Natural killer cell (primary cell): ENCODE results near the gene DOCK10. TPM values are rescaled to one million over a fixed set of nuclear protein-coding genes. Genes with fewer than 3 reads are reported as not detected.
A peak's percentile ranks its signal among the peaks of the same experiment; 100 is the strongest.

Experiments used
- ATAC-seq, 3 donors: fragments of 150-1000 bp in 2 of 3; fragments of 200-7000 bp in 1 of 3; cut with Tn5 transposase; 1 replicate in 1 of 3; 2 replicates in 2 of 3; pipeline ENCODE4 v1.10.0; 2021; ENCODE audit warnings: mild to moderate bottlenecking in 2 of 3, moderate library complexity in 2 of 3
- DNase-seq, 2 donors: peaks; one replicate each; pipeline versions ENCODE4 v3.0.0 to v3.0.0-alpha.2; 2013 to 2021; ENCODE audit warnings: mixed read lengths in 1 of 2
- H3K27ac ChIP-seq: one replicate; pipeline ENCODE4 v1.5.1; 2013; ENCODE audit warnings: mild to moderate bottlenecking, low read length
- H3K27me3 ChIP-seq: one replicate; pipeline ENCODE4 v1.6.1; 2013; ENCODE audit warnings: low read length; ENCODE audit not compliant: control insufficient read depth, insufficient read depth
- H3K36me3 ChIP-seq: one replicate; pipeline ENCODE4 v1.6.1; 2013; ENCODE audit warnings: low read length; ENCODE audit not compliant: control insufficient read depth, insufficient read depth
- H3K4me1 ChIP-seq: one replicate; pipeline ENCODE4 v1.6.1; 2013; ENCODE audit warnings: low read length; ENCODE audit not compliant: control insufficient read depth, insufficient read depth
- H3K4me3 ChIP-seq: one replicate; pipeline ENCODE4 v1.5.1; 2013; ENCODE audit warnings: low read length
- H3K9me3 ChIP-seq: one replicate; pipeline ENCODE4 v1.6.1; 2013; ENCODE audit warnings: low read length; ENCODE audit not compliant: control insufficient read depth, insufficient read depth
- H3K27ac Mint-ChIP-seq, 2 donors: one replicate each; pipeline ENCODE4 v1.8.0; 2022; ENCODE audit warnings: mild to moderate bottlenecking in 2 of 2, mixed read lengths in 2 of 2, moderate library complexity in 1 of 2
- H3K27me3 Mint-ChIP-seq, 2 donors: one replicate each; pipeline ENCODE4 v1.8.0; 2022; ENCODE audit warnings: low read depth in 2 of 2, mixed read lengths in 2 of 2
- H3K36me3 Mint-ChIP-seq: one replicate; pipeline ENCODE4 v1.8.0; 2022; ENCODE audit warnings: mixed read lengths
- H3K4me1 Mint-ChIP-seq, 2 donors: one replicate each; pipeline ENCODE4 v1.8.0; 2022; ENCODE audit warnings: mixed read lengths in 2 of 2
- H3K4me3 Mint-ChIP-seq: one replicate; pipeline ENCODE4 v1.8.0; 2022; ENCODE audit warnings: mild to moderate bottlenecking, moderate library complexity, mixed read lengths
- H3K9me3 Mint-ChIP-seq, 2 donors: one replicate each; pipeline ENCODE4 v1.8.0; 2022; ENCODE audit warnings: mixed read lengths in 2 of 2
- CTCF ChIP-seq: fragments of 200-600 bp; IDR thresholded peaks from one replicate; pipeline ENCODE4 v1.8.0; 2022; ENCODE audit warnings: antibody characterized with exemption
- WGBS: methylation state at CpG from one replicate; pipeline ENCODE4 v1.1.7; 2013; ENCODE audit warnings: missing lambda C conversion rate; ENCODE audit not compliant: insufficient coverage; 5-methylcytosine and 5-hydroxymethylcytosine counted together
- intact Hi-C: fragments of 100-400 bp; cut with micrococcal nuclease; formaldehyde crosslinking; loops from one replicate; pipeline ENCODE4 v1.14.2; 2022
- total RNA-seq, 4 donors: library from RNA; stranded (reverse); fragments of 120-200 nt in 1 of 4; gene quantifications; one replicate each; pipeline versions ENCODE4 v1.2.3 to v1.2.4, GENCODE V29; 2013 to 2022

DOCK10 gene
- total RNA-seq, 3 donors from 2014 or later (not counting 1 experiment from before 2014, with no cell fraction given), result 181 to 213 (median 182) TPM

- peak; percentile 39 to 65 (median 63) for ATAC-seq
- H3K4me1 ChIP-seq, result no peaks in the 10 kb centered on the region
- peak in 1 of 2 donors; percentile 38 for DNase-seq
- Mint-ChIP-seq H3K4me1 (peaks cover 32 to 36% of the 10 kb centered on the region in 2 donors), H3K36me3 (peaks cover 14% of the 10 kb centered on the region), H3K4me3 (no peak overlapping the region), H3K27me3 (no peaks in the 10 kb centered on the region), H3K27ac (no peak overlapping the region), H3K9me3 (no peaks in the 10 kb centered on the region)
- peaks cover 83% of the 10 kb centered on the region for H3K36me3 ChIP-seq
- intact Hi-C loops, result loop anchor here (1.0 kb wide), 1 partner anchor 115 kb away; no protein-coding TSS in a partner anchor
- H3K4me3 ChIP-seq, result no peak overlapping the region
- H3K9me3 ChIP-seq, result no peaks in the 10 kb centered on the region
- no peaks in the 10 kb centered on the region for H3K27me3 ChIP-seq
- WGBS, result no CpG with 5 or more reads among the region's 1 CpG
- H3K27ac ChIP-seq, result no peak overlapping the region
- TF ChIP-seq CTCF, result no peak
Measured at GRCh38 chr2:224887141-224887540, 155.1 kb downstream of the DOCK10 start.

- Histone ChIP-seq H3K27me3 (no peaks in the 10 kb centered on the region), H3K27ac (no peak overlapping the region), H3K4me3 (no peak overlapping the region), H3K9me3 (no peaks in the 10 kb centered on the region), H3K36me3 (peaks cover 88% of the 10 kb centered on the region), H3K4me1 (no peaks in the 10 kb centered on the region)
- Mint-ChIP-seq H3K27ac (peak overlapping the region; percentile 1 to 2), H3K4me1 (peaks cover 43 to 47% of the 10 kb centered on the region in 2 donors), H3K27me3 (no peaks in the 10 kb centered on the region), H3K9me3 (no peaks in the 10 kb centered on the region), H3K4me3 (no peak overlapping the region), H3K36me3 (peaks cover 21% of the 10 kb centered on the region)
- ATAC-seq (no peak), DNase-seq (no peak)
- intact Hi-C loops, result no loop called here
- 75% methylated on average over 9 of the region's 9 CpGs for WGBS
- TF ChIP-seq CTCF, result no peak
Measured at GRCh38 chr2:224885836-224886547, 156.3 kb downstream of the DOCK10 start.

- Histone ChIP-seq H3K9me3 (no peaks in the 10 kb centered on the region), H3K27me3 (no peaks in the 10 kb centered on the region), H3K4me3 (no peak overlapping the region), H3K27ac (no peak overlapping the region), H3K36me3 (peaks cover 92% of the 10 kb centered on the region), H3K4me1 (no peaks in the 10 kb centered on the region)
- Mint-ChIP-seq H3K4me1 (peaks cover 43 to 46% of the 10 kb centered on the region in 2 donors), H3K27ac (peak overlapping the region in 1 of 2 donors; percentile 71), H3K36me3 (peaks cover 21% of the 10 kb centered on the region), H3K9me3 (no peaks in the 10 kb centered on the region), H3K27me3 (no peaks in the 10 kb centered on the region), H3K4me3 (no peak overlapping the region)
- ATAC-seq (no peak), DNase-seq (no peak)
- TF ChIP-seq CTCF, result no peak
- 93% methylated on average over 1 of the region's 1 CpG for WGBS
- intact Hi-C loops, result no loop called here
Measured at GRCh38 chr2:224885291-224885690, 157.0 kb downstream of the DOCK10 start.

GRCh38 chr2:224884188-224884587 lies 158.1 kb downstream of the DOCK10 start:
- H3K36me3 ChIP-seq, result peaks cover 89% of the 10 kb centered on the region

More at GRCh38 chr2:224884188-224884587, 158.1 kb downstream of the DOCK10 start:
- Histone ChIP-seq H3K4me1 (no peaks in the 10 kb centered on the region), H3K9me3 (no peaks in the 10 kb centered on the region), H3K27me3 (no peaks in the 10 kb centered on the region), H3K4me3 (no peak overlapping the region), H3K27ac (no peak overlapping the region)
- 96% methylated on average over 4 of the region's 4 CpGs for WGBS
- ATAC-seq, result no peak
- intact Hi-C loops, result no loop called here
- no peak for DNase-seq
- Mint-ChIP-seq H3K27me3 (no peaks in the 10 kb centered on the region), H3K27ac (peak overlapping the region; percentile 69 to 74), H3K4me1 (peaks cover 36 to 40% of the 10 kb centered on the region in 2 donors), H3K4me3 (no peak overlapping the region), H3K9me3 (no peaks in the 10 kb centered on the region), H3K36me3 (peaks cover 21% of the 10 kb centered on the region)
- no peak for TF ChIP-seq CTCF
